HL-60 (cell line): ENCODE measurements around the gene ADAMTS13.

Experiments used
- DNase-seq, 2 experiments: peaks; one replicate each; pipeline ENCODE4 v3.0.0-alpha.2; 2010 to 2020; ENCODE audit warnings: low read depth in 1 of 2, low spot score in 1 of 2
- H3K27ac ChIP-seq: fragments of 250-450 bp; sonication (Bioruptor Pico); replicated peaks from 2 replicates; pipeline ENCODE4 v1.5.1; 2020; ENCODE audit warnings: mild to moderate bottlenecking, moderate library complexity
- H3K27me3 ChIP-seq: fragments of 250-450 bp; sonication (Bioruptor Pico); 2 replicates; pipeline ENCODE4 v1.5.1; 2021; ENCODE audit warnings: mild to moderate bottlenecking, moderate library complexity; ENCODE audit not compliant: insufficient read depth, poor library complexity, severe bottlenecking
- H3K4me3 ChIP-seq: replicated peaks from 2 replicates; pipeline ENCODE4 v1.5.1; 2011; ENCODE audit warnings: mild to moderate bottlenecking, control low read depth, low read length; ENCODE audit not compliant: insufficient read depth
- CTCF ChIP-seq: IDR thresholded peaks from one replicate; pipeline ENCODE4 v1.5.1; 2011; ENCODE audit warnings: low read length, control low read depth, inconsistent platforms; ENCODE audit not compliant: insufficient read depth
- GABPA ChIP-seq: IDR thresholded peaks from 2 replicates; pipeline ENCODE4 v1.6.1; 2012; ENCODE audit warnings: low read depth
- POLR2AphosphoS5 ChIP-seq: IDR thresholded peaks from 2 replicates; pipeline ENCODE4 v1.6.1; 2012; ENCODE audit warnings: low read depth
- REST ChIP-seq: IDR thresholded peaks from 2 replicates; pipeline ENCODE4 v1.6.1; 2012; ENCODE audit warnings: low read depth; ENCODE audit not compliant: insufficient replicate concordance
- SPI1 ChIP-seq: IDR thresholded peaks from 2 replicates; pipeline ENCODE4 v1.6.1; 2012; ENCODE audit warnings: low read depth, mild to moderate bottlenecking, borderline replicate concordance

Gene ADAMTS13

GRCh38 chr9:133419005-133419404, 3.2 kb upstream of the ADAMTS13 start:
- no peak for TF ChIP-seq GABPA
- TF ChIP-seq SPI1: no peak
- no peak for TF ChIP-seq POLR2AphosphoS5
- no peak for TF ChIP-seq REST
- no peak for TF ChIP-seq CTCF
- Histone ChIP-seq H3K27me3 (no peaks in the 10 kb centered on the region), H3K27ac (no peak overlapping the region), H3K4me3 (no peak overlapping the region)
- DNase-seq: no peak

- Histone ChIP-seq H3K27me3 (no peaks in the 10 kb centered on the region), H3K4me3 (no peak overlapping the region), H3K27ac (no peak overlapping the region)
- no peak for TF ChIP-seq SPI1
- TF ChIP-seq POLR2AphosphoS5: no peak
- no peak for TF ChIP-seq CTCF
- TF ChIP-seq REST: no peak
- TF ChIP-seq GABPA: no peak
- DNase-seq: no peak
Measured at GRCh38 chr9:133420392-133420827, 1.8 kb upstream of the ADAMTS13 start.

GRCh38 chr9:133423216-133423615, 1.0 kb downstream of the ADAMTS13 start:
- Histone ChIP-seq H3K27me3 (peaks cover 8% of the 10 kb centered on the region), H3K27ac (no peak overlapping the region), H3K4me3 (no peak overlapping the region)
- TF ChIP-seq SPI1: no peak
- TF ChIP-seq REST: no peak
- TF ChIP-seq POLR2AphosphoS5: no peak
- TF ChIP-seq CTCF: no peak
- no peak for TF ChIP-seq GABPA
- DNase-seq: no peak
